ENCODE measurements around the gene TYSND1. TPM values are rescaled to one million over a fixed set of nuclear protein-coding genes. Genes with fewer than 3 reads are reported as not detected.

The TYSND1 gene
- total and polyA plus RNA-seq, 3 experiments from 2014 or later, result 14.7 to 21.1 (median 16.3) TPM

DNA sequence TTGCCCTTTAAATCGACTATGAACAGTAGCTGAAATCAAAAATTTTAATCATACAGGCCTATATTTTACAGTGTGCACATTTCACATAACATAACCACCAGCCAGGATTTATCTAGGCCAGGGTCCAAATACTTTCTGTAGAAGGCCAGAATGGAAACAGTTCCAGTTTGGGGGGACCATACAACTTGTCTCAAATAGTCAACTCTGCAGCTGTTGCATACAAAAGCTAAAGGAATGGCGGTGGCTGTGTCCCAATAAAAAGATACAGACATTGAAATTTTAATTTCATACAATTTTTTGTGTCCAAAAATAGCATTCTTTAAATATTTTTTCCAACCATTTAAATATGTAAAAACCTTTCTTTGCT, 742 bp upstream of the TYSND1 start:
- Mint-ChIP-seq H3K27me3 (no peaks in the 10 kb centered on the region), H3K27ac (peak overlapping the region; percentile 90 to 99 (median 95)), H3K36me3 (peaks cover 3 to 49% (median 7%) of the 10 kb centered on the region in 3 donors), H3K9me3 (no peaks in the 10 kb centered on the region), H3K4me3 (peak overlapping the region; percentile 84 to 93 (median 90)), H3K4me1 (peaks cover 31 to 60% (median 37%) of the 10 kb centered on the region in 3 donors)
- Histone ChIP-seq H3K4me3 (ENCODE audit: low read length) (no peak overlapping the region), H3K27ac (ENCODE audit: low read depth, low read length) (no peak overlapping the region), H3K9me3 (ENCODE audit: low read length) (no peaks in the 10 kb centered on the region), H3K36me3 (ENCODE audit: insufficient read depth, low read length) (peaks cover 26% of the 10 kb centered on the region), H3K27me3 (ENCODE audit: insufficient read depth, low read length, poor library complexity, severe bottlenecking) (no peaks in the 10 kb centered on the region), H3K4me1 (ENCODE audit: insufficient read depth, low read length) (peaks cover 30% of the 10 kb centered on the region)
- ChIA-PET CTCF (interaction anchor here (0.7 to 5.6 kb wide), 33 partner anchors 10 to 217 kb away, joined by 3 to 58 read pairs (median 8); partner anchors contain the start of genes PPA1 and SAR1A), POLR2A (interaction anchor here (1.2 to 2.6 kb wide), 6 partner anchors 10 to 217 kb away, joined by 3 to 59 read pairs (median 8); partner anchors contain the start of genes PPA1 and SAR1A)
- no peak for DNase-seq

DNA sequence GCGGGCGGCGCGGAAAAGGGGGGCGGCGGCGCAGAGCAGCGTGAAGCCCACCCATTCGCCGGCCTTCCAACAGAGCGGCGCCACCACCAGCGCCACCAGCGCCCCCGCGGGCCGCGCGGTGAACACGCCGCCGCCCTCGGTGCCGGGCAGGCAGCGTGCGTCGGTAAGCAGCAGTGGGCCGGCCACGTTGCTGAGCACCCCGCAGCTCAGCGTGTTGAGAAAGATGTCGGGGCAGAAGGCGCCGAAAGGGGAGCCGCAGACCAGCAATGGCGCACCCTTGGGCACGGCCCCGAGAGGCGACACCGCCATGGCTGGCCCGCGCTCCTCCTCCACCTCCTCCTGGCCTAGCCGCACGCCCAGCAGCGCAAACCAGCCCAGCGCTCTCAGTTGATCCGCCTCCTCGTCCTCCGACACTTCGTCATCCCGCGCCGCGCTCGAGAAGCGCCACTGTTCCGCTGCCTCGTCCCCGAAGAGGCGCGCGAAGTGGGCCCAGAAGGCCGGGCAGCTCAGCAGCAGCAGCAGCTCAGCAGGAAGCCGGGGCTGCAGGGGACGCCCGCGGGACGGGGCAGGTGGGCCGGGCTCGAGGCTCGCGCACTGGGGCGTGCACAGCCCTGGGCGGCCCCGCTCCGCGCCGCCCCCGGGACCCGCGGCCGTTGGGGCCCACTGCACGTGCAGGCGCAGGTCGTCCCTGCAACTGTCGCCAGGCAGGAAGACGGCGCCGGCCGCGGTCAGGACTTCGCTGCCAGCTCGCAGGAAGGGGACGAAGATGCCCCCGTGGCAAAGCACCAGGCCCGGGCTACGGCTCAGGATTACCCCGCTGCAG, 623 bp downstream of the TYSND1 start:
- H3K4me1 ChIP-seq (ENCODE audit: insufficient read depth, low read length), result peaks cover 30% of the 10 kb centered on the region
- peak overlapping the region; percentile 88 to 95 (median 91) for H3K4me3 Mint-ChIP-seq
- no peaks in the 10 kb centered on the region for H3K9me3 ChIP-seq (ENCODE audit: low read length)
- peak; percentile 68 to 83 (median 79) for DNase-seq
- peak overlapping the region; percentile 76 for H3K4me3 ChIP-seq (ENCODE audit: low read length)
- CTCF ChIA-PET, result interaction anchor here (0.7 to 5.6 kb wide), 43 partner anchors 10 to 259 kb away, joined by 3 to 58 read pairs (median 7); partner anchors contain the start of genes PPA1 and SAR1A
- POLR2A ChIA-PET, result interaction anchor here (0.6 to 2.6 kb wide), 13 partner anchors 13 to 259 kb away, joined by 3 to 59 read pairs (median 7); partner anchors contain the start of genes EIF4EBP2, PPA1 and SAR1A
- H3K4me1 Mint-ChIP-seq, result peaks cover 31 to 58% (median 36%) of the 10 kb centered on the region in 3 donors
- H3K36me3 Mint-ChIP-seq, result peaks cover 0 to 40% (median 0%) of the 10 kb centered on the region in 3 donors
- H3K36me3 ChIP-seq (ENCODE audit: insufficient read depth, low read length), result peaks cover 14% of the 10 kb centered on the region
- no peaks in the 10 kb centered on the region for H3K27me3 ChIP-seq (ENCODE audit: insufficient read depth, low read length, poor library complexity, severe bottlenecking)
- peak overlapping the region; percentile 82 to 99 (median 94) for H3K27ac Mint-ChIP-seq
- peak overlapping the region; percentile 91 for H3K27ac ChIP-seq (ENCODE audit: low read depth, low read length)
- H3K27me3 Mint-ChIP-seq, result no peaks in the 10 kb centered on the region
- no peaks in the 10 kb centered on the region for H3K9me3 Mint-ChIP-seq

DNA sequence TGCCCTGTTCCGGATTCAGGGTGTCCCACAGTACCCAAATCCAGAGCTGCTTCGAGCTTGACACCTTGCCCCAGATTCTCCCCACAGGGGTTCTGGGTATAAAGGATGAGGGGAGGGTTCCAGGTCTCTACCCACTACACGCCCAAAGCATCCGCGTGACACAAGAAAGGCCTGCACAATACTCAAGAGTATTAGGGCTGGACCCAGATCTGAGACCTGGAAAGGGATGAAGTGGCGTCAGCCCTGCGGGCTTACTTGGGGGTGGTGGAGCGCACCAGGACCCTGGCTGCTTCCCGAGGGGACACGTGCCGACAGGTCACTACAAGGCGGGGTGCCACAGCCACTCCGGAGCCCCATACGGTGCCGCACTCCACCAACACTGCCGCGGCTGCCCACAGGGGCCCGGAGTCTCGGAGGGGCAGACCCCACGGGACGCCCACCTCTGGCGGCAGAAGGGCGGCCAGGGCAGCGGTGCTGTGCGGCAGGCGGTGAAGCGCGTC, 1.3 kb downstream of the TYSND1 start:
- Mint-ChIP-seq H3K27ac (peak overlapping the region in 7 of 8 donors; percentile 42 to 95 (median 78)), H3K4me1 (peaks cover 33 to 55% (median 38%) of the 10 kb centered on the region in 3 donors), H3K9me3 (no peaks in the 10 kb centered on the region), H3K36me3 (peaks cover 0 to 39% (median 3%) of the 10 kb centered on the region in 3 donors), H3K27me3 (no peaks in the 10 kb centered on the region), H3K4me3 (peak overlapping the region; percentile 82 to 95 (median 90))
- POLR2A ChIA-PET, result interaction anchor here (0.5 to 2.6 kb wide), 8 partner anchors 9 to 259 kb away, joined by 3 to 59 read pairs (median 12); partner anchors contain the start of genes EIF4EBP2 and SAR1A
- H3K4me3 ChIP-seq (ENCODE audit: low read length), result peak overlapping the region; percentile 76
- no peaks in the 10 kb centered on the region for H3K9me3 ChIP-seq (ENCODE audit: low read length)
- no peaks in the 10 kb centered on the region for H3K27me3 ChIP-seq (ENCODE audit: insufficient read depth, low read length, poor library complexity, severe bottlenecking)
- CTCF ChIA-PET, result interaction anchor here (0.6 to 5.6 kb wide), 19 partner anchors 9 to 220 kb away, joined by 3 to 58 read pairs (median 13); partner anchors contain the start of gene SAR1A
- peaks cover 8% of the 10 kb centered on the region for H3K36me3 ChIP-seq (ENCODE audit: insufficient read depth, low read length)
- peaks cover 30% of the 10 kb centered on the region for H3K4me1 ChIP-seq (ENCODE audit: insufficient read depth, low read length)
- DNase-seq, result peak in 1 of 5 donors; percentile 10
- H3K27ac ChIP-seq (ENCODE audit: low read depth, low read length), result peak overlapping the region; percentile 91

DNA sequence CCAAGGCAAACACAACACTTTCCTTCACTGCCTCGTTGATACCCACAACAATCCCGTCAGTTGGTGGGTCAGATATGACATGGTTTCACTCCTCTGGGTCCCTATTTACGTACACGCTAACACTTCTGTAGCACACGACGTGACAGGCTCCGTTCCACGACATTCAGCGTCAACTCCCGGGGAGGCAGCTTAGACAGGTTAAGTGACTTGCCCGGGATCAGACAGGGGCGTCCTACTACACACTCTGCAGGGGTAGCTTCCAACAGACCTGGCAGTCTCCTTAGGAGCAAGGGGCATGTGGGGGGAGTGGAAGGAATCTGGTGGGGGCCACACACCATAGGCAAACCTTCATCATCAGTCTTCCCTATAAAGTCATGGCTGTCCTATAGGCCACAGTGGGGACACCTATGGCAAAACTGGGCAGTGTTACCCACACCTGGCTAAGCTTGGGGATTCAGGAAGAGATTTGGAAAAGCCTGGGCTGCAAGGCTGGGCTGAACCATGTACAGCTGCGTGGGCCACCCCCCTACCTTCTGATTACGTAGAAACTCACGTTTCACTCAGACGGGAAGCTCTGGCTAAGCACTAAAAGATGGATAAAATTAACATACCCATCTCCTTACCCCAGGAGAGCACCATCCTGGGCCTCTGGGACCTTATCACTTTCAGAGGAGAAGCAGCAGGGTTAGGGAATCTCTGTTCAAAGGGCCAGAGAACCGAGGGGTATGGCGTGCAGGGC, 2.0 kb downstream of the TYSND1 start:
- peaks cover 4% of the 10 kb centered on the region for H3K36me3 ChIP-seq (ENCODE audit: insufficient read depth, low read length)
- peak overlapping the region; percentile 82 to 95 (median 90) for H3K4me3 Mint-ChIP-seq
- no peaks in the 10 kb centered on the region for H3K9me3 Mint-ChIP-seq
- POLR2A ChIA-PET, result interaction anchor here (0.5 to 2.1 kb wide), 4 partner anchors 8 to 260 kb away, joined by 3 to 14 read pairs (median 10); partner anchors contain the start of genes EIF4EBP2 and SAR1A
- H3K27ac Mint-ChIP-seq, result peak overlapping the region; percentile 42 to 95 (median 82)
- H3K27me3 Mint-ChIP-seq, result no peaks in the 10 kb centered on the region
- peaks cover 33 to 55% (median 41%) of the 10 kb centered on the region in 3 donors for H3K4me1 Mint-ChIP-seq
- DNase-seq, result no peak
- CTCF ChIA-PET, result interaction anchor here (0.6 to 5.6 kb wide), 11 partner anchors 9 to 220 kb away, joined by 3 to 58 read pairs (median 22); partner anchors contain the start of gene SAR1A
- H3K4me1 ChIP-seq (ENCODE audit: insufficient read depth, low read length), result peaks cover 30% of the 10 kb centered on the region
- H3K27ac ChIP-seq (ENCODE audit: low read depth, low read length), result no peak overlapping the region
- peak overlapping the region; percentile 76 for H3K4me3 ChIP-seq (ENCODE audit: low read length)
- peaks cover 0 to 39% (median 4%) of the 10 kb centered on the region in 3 donors for H3K36me3 Mint-ChIP-seq
- no peaks in the 10 kb centered on the region for H3K27me3 ChIP-seq (ENCODE audit: insufficient read depth, low read length, poor library complexity, severe bottlenecking)
- no peaks in the 10 kb centered on the region for H3K9me3 ChIP-seq (ENCODE audit: low read length)

DNA sequence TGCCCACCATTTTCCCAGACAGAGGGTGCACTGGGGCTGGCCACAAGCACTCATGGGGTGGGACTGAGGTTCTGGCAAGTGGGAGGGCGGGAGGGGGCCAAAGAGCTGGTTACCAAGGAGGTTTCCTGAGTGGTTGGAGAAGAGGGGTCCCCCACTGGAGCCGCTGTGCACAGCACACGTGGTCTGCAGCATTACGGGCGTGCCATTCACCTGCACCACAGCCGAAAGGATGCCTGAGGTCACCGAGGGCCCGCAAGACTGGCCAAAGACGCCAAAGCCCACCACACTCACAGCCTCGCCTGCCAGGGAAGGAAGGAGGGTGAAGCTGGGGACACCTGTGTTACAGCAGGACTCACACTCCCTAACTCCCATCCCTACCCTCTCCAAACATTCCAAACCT, 3.9 kb downstream of the TYSND1 start:
- Histone ChIP-seq H3K27ac (ENCODE audit: low read depth, low read length) (no peak overlapping the region), H3K27me3 (ENCODE audit: insufficient read depth, low read length, poor library complexity, severe bottlenecking) (no peaks in the 10 kb centered on the region), H3K4me3 (ENCODE audit: low read length) (no peak overlapping the region), H3K36me3 (ENCODE audit: insufficient read depth, low read length) (peaks cover 5% of the 10 kb centered on the region), H3K4me1 (ENCODE audit: insufficient read depth, low read length) (peaks cover 30% of the 10 kb centered on the region), H3K9me3 (ENCODE audit: low read length) (no peaks in the 10 kb centered on the region)
- no peaks in the 10 kb centered on the region for H3K27me3 Mint-ChIP-seq
- H3K9me3 Mint-ChIP-seq, result no peaks in the 10 kb centered on the region
- H3K4me3 Mint-ChIP-seq, result no peak overlapping the region
- ChIA-PET POLR2A (no interaction called here), CTCF (interaction anchor here (1.2 to 5.6 kb wide), 2 partner anchors 27 to 29 kb away, joined by 3 to 44 read pairs; no protein-coding TSS in a partner anchor)
- peaks cover 35 to 51% (median 44%) of the 10 kb centered on the region in 3 donors for H3K4me1 Mint-ChIP-seq
- H3K27ac Mint-ChIP-seq, result peak overlapping the region in 3 of 8 donors; percentile 23 to 71 (median 38)
- DNase-seq, result no peak
- H3K36me3 Mint-ChIP-seq, result peaks cover 0 to 37% (median 4%) of the 10 kb centered on the region in 3 donors

DNA sequence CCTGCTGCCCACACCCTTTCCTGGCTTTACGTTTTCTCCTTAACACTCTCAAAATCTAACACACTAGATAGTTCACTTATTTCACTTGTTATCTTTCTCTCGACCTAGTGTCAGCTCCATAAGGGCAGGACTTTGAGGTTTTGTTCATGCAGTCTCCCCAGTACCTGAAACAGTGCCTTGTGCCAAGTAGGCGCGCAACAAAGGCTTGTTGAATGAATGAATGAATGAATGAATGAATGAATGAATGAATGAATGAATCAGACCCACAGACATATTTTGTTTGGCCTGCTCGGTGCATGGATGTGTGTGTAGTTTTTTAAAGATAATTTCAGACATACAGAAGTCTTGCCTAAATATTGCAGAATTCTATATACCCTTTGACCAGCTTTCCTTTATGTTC, 6.2 kb downstream of the TYSND1 start:
- Histone ChIP-seq H3K27me3 (ENCODE audit: insufficient read depth, low read length, poor library complexity, severe bottlenecking) (no peaks in the 10 kb centered on the region), H3K9me3 (ENCODE audit: low read length) (no peaks in the 10 kb centered on the region), H3K4me3 (ENCODE audit: low read length) (no peak overlapping the region), H3K36me3 (ENCODE audit: insufficient read depth, low read length) (peaks cover 5% of the 10 kb centered on the region), H3K4me1 (ENCODE audit: insufficient read depth, low read length) (peaks cover 21% of the 10 kb centered on the region), H3K27ac (ENCODE audit: low read depth, low read length) (no peak overlapping the region)
- peaks cover 38 to 47% (median 41%) of the 10 kb centered on the region in 3 donors for H3K4me1 Mint-ChIP-seq
- no peaks in the 10 kb centered on the region for H3K27me3 Mint-ChIP-seq
- H3K36me3 Mint-ChIP-seq, result peaks cover 0 to 32% (median 4%) of the 10 kb centered on the region in 3 donors
- H3K9me3 Mint-ChIP-seq, result no peaks in the 10 kb centered on the region
- no peak overlapping the region for H3K27ac Mint-ChIP-seq
- POLR2A ChIA-PET, result no interaction called here
- CTCF ChIA-PET, result no interaction called here
- H3K4me3 Mint-ChIP-seq, result peak overlapping the region in 1 of 7 donors; percentile 8
- no peak for DNase-seq

DNA sequence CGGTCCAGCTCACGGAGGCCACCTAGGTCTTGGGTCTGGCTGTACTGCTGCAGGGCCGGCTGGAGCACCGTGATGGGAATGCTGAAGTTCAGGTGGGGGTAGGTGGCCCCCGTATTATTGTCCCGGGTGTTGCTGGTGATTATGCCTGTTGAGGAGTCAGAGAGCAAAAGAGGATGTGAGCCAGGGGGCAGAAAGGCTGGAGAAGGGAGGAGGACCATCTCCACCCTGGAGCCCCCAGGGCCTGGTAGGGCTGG, 6.6 kb downstream of the TYSND1 start:
- no peak overlapping the region for H3K27ac Mint-ChIP-seq
- POLR2A ChIA-PET, result no interaction called here

More for the DNA sequence above, 6.6 kb downstream of the TYSND1 start:
- H3K27me3 ChIP-seq (ENCODE audit: insufficient read depth, low read length, poor library complexity, severe bottlenecking), result no peaks in the 10 kb centered on the region
- no peaks in the 10 kb centered on the region for H3K27me3 Mint-ChIP-seq
- peaks cover 37 to 44% (median 41%) of the 10 kb centered on the region in 3 donors for H3K4me1 Mint-ChIP-seq
- peaks cover 0 to 32% (median 6%) of the 10 kb centered on the region in 3 donors for H3K36me3 Mint-ChIP-seq
- no peaks in the 10 kb centered on the region for H3K9me3 Mint-ChIP-seq
- H3K4me3 Mint-ChIP-seq, result peak overlapping the region in 1 of 7 donors; percentile 8
- H3K4me1 ChIP-seq (ENCODE audit: insufficient read depth, low read length), result peaks cover 17% of the 10 kb centered on the region
- no peak overlapping the region for H3K4me3 ChIP-seq (ENCODE audit: low read length)
- H3K36me3 ChIP-seq (ENCODE audit: insufficient read depth, low read length), result peaks cover 5% of the 10 kb centered on the region
- no peaks in the 10 kb centered on the region for H3K9me3 ChIP-seq (ENCODE audit: low read length)
- DNase-seq, result no peak
- no peak overlapping the region for H3K27ac ChIP-seq (ENCODE audit: low read depth, low read length)
- CTCF ChIA-PET, result interaction anchor here (2.7 kb wide), 1 partner anchor 23 kb away, joined by 14 read pairs; no protein-coding TSS in a partner anchor
